ENCODE results near the gene TOMM34.

DNA sequence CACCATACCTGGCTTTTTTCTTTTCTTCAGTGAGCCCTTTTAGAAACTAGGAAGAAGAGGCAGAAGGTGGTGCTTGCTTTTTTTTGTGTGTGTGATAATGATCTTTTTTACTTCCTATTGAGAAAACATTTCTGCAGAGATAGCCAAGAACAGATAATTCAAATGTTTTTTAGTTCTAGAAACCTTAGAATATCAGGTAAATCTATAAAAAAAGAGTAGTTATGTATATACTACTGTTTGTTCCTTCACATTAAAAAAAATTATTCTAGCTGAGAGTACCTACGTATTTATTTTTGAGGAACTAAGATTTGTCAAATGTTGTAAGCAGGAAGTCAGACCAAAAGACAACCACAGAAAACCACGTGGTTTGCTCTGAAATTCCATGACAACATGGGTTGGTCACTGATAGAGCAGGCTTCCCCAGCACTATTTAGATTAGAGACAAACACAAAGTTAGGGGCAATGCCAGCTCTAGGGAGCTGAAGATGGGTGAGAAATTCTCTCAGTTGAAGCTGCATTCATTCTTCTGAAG lies 19.0 kb upstream of the TOMM34 start:
- TF ChIP-seq POLR2A (IDR thresholded peaks at IDR 0.05; ENCODE audit: low read depth, low read length) (no peak), POLR2AphosphoS5 (IDR thresholded peaks at IDR 0.05; ENCODE audit: low read depth, low read length) (no peak), TAF1 (IDR thresholded peaks at IDR 0.05; ENCODE audit: borderline replicate concordance, low read depth, low read length) (no peak)

Measured in GM12892 (cell line).